DLD1 (cell line): ENCODE results near the gene NELL2.

Source experiments
- in situ Hi-C: cut with HindIII; loops from 2 replicates; pipeline ENCODE4 v1.10.0; 2017; ENCODE audit warnings: low sequenced_read_pairs

NELL2 gene

DNA sequence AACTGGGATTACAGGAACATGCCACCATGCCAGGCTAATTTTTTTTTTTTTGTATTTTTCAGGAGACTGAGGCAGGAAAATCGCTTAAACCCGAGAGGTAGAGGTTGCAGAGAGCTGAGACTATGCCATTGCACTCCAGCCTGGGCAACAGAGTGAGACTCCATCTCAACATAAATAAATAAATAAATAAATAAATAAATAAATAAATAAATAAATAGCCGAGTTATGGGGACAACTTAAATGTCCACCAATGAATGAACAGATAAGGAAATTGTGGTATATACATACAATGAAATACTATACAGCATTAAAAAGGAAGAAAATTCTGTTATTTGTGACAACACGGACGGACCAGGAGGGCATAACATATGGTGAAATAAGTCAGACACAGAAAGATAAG, 325.7 kb downstream of the NELL2 start:
- in situ Hi-C loops: no loop called here

DNA sequence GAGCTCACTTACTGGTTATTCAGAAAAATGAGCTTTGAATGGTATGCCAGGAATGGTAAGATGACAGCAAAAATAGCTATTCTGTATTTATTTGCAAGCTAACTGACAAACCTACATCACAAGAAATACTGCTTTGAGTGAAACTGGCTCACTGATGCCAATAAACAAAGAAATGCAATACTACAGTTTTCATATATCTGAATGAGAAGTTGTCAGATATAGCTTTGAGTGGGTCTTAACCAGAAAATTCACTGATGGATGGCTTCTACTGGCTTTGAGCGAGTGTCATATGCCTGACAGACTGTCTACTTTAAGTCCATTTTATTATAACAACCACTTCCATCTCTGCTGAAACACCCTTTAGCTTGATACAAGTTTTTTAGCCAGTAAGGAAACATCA, 330.1 kb downstream of the NELL2 start:
- in situ Hi-C loops: no loop called here

DNA sequence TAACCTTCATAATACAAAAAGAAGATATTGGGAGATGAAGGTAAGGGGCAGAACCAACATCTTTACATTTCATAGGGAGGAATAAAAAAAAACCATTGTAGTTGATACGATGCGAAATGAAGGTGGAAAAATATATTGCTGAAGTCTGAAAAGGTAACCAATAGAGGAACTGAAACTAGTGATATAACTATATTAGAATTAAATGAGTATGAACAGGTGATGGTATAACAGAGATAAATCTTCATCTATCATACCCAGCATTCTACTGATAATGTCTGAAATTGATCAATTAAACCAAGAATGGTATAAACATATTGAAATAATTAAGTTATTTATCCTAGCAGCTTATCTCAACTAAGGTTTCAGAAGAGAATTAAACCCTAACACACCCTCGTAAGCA, 332.1 kb downstream of the NELL2 start:
- in situ Hi-C loops: no loop called here

DNA sequence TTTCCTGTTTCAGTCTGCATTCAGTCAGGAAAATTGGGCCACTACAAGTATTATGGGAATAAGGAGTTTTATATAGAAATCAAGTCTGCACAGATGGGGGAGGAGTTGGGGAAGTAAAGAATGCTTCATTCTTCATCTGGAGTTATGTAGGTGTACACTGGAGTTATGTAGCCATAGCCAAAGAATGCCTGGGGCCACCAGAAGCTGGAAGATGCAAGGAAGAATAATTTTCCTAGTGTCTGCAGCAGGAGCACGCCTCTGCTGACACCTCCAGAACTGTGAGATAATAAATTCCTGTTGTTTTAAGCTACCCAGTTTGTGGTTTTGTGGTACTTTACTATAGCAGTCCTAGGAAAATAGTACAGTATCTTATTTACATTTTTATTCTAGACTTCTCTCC, 333.4 kb downstream of the NELL2 start:
- in situ Hi-C loops: no loop called here

DNA sequence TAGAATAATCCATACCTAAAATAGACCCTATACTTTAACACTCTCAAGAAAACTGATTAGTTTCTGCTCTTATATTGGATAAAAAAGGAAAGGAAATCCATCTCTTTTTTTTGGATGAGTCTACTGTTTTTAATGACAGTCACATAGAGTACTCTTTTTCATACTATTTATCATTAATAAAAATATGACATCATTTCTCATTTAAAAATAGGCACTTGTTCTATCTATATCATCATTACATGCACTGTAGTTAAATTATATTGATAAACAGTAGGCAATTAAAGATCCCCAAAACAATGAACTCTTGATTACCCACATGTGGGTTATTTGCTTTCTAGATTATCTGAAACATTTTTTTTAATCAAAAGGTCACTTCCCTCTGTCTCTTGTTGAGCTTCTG, 338.8 kb downstream of the NELL2 start:
- in situ Hi-C loops: no loop called here

DNA sequence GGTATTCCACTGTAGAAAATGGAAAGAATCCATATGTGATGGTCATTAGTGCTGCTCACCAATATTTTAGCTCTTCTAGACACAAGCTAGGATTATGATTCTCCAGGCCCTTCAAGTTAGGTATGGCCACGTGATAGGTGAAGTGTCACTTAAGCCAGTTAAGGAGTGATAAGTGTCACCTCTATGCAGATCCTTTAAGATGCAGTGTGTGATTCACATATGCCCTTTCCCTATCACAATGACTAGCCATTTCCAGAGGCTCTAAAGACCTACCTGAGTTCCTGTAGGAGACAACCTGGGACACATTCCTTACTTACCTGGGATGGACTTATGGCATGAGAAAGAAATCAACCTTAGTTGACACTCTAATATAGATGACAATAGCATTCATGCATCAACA, 343.2 kb downstream of the NELL2 start:
- in situ Hi-C loops: no loop called here

DNA sequence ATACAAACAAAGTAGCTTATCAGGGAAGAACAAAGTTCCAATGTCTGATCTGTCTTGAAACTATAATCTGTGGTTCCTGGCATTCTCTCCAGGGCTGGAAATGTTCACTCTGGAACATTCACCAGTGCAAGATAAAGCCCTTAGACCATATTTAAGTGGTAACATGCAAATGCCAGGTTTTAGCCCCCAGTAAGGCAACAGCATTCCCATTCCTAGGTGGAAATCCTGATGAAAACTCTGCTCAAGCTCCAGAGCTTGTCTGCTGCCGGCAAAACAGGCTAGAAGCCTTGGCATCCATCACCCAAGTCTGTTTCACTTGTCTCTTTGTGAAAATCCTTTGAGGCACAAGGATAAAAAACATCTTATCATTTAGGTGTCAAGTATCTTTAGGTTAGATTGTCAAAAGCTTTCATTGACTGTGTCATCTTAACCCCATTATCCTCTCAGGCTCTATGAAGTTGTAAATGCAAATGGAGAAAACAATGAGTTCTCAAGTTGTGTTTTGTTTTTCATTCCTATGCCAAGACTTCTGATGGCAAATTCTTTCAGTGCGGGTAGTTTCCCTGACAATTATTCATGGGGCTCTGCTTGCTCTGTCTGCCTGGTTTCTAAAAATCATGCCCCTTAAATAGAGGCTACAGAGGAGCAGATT, 344.7 kb downstream of the NELL2 start:
- in situ Hi-C loops: no loop called here

DNA sequence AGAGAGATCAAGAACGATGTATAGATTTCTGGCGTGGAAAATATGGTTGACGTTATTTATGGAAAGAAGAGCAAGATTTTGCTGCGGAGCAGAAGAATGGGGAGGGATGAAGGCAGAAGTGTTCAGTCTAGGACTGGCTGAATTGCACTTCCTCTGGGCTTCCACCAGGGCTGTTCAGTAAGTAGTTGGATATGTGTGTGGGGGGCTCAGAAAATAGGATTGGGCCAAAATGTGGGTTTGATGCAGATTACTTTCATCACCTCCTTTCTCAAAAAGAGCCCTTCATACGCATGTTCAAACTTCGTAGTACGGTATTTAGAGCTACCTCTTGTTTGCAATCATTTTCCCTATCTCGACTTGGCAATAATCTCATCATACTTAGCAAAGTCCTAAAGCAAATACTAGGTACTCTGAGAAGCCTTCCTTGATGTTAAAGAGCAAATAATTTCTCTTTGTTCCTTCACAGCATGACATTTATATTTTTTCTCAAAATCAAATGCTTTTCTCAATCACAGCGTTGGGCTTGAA, 349.4 kb downstream of the NELL2 start:
- in situ Hi-C loops: no loop called here

DNA sequence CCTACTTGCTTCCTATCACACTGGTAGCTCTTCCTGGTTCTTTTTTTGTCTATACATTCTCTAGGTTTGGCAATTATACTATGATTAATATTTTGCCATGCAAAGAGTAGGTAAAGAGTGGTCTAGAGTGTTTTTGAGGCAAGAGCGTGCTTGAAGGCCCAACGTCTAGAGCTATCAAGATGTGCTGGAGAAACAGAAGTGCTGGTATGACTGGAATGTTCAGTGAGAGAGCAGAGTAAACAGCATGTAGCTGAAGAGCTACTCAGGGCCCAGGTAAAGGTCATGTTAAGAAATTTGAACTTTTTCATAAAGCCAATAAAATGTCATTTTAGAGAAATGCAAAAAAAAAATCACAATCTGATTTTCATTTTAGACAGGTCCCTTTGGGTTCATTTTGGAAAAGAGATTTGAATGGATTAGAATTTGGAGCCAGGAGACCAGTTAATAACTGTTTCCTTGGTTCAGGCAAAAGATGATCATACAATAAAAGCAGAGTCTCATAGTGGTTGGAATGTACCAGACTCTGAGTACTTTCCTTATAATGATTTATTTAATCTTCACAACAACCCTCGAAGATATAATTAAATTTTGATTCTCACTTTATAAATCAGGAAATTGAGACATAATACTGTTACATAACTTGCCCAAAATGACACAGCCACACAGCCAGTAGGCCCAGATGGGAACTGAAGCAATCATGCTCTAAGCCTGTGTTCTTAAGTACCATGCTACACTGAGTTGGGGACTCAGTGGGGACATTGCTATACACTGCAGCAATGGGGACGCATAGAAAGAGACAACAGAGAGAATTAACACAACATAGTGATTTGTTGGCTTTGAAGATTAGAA, 350.1 kb downstream of the NELL2 start:
- in situ Hi-C loops: no loop called here

DNA sequence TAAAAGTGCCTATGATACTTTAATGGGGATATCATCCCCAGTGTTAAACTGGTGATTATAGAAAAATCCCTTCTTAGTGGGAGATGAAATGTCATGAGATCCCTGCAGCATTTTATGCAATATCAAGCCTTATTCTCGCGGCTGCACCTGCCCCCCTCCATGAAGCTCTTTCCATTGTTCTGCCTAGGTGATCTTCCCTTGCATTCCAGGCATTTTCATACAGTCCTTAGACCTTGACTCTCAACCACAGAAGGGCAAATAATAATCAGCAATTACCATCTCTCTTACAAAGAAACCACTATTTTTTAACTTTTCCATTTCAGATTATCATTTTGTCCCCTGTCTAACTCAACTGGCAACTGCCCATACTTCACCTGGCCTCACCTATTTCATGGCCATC, 352.3 kb downstream of the NELL2 start:
- in situ Hi-C loops: no loop called here

DNA sequence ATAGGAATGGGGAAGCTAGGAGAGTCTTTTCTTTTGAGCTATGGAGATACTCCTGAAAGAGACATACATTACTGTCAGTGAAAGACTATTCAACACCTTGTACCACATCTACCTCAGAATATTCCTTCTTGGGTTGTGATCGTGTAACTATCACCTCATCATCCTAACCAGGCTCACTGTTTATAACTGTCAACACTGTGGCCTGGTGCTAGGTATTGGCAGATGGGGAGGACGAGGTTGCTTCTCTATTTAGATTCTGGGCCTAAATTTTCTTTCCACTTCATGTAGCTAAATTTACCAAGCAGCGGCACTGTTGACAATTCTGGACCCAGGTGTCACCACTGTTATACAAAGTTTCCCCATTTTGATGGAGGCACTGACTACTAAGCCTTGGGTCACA, 354.4 kb downstream of the NELL2 start:
- in situ Hi-C loops: no loop called here

DNA sequence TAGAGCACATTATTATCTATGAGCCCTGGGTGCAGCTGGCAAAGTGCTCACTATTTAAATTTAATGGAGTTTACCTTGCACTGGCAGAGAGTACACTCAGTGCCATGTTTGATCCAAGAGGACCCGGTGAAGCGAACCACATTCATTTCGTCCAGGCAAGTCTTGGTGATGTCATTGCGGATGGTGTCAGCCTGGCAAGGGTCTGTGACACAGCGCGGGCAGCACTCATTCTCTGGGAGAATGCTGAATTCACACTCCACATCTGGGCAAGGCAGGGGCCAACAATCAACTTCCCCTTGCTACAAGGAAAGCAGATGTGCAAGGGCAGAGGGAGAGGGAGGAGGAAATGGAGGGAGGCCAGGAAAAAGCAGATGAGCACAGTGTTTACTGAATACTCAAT, 356.2 kb downstream of the NELL2 start:
- in situ Hi-C loops: no loop called here

DNA sequence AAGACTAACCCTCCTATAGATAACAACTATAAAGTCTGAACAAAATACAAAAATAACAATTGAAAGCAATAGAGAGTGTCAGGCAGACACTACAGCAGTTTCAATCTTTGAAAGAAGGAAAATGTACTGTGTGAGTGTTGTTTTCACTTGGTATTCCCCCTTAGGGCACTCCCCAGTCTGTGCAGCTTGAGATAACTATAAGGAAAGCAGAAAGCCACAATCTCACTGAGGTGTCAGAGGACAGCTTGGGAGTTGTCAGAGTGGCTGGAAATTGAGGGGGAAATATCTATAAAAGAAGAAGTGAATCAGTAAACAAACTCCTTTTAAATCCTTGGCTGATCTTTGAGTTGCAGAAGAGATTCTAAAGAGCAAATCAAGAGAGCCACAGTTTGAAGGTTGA, 364.8 kb downstream of the NELL2 start:
- in situ Hi-C loops: no loop called here

DNA sequence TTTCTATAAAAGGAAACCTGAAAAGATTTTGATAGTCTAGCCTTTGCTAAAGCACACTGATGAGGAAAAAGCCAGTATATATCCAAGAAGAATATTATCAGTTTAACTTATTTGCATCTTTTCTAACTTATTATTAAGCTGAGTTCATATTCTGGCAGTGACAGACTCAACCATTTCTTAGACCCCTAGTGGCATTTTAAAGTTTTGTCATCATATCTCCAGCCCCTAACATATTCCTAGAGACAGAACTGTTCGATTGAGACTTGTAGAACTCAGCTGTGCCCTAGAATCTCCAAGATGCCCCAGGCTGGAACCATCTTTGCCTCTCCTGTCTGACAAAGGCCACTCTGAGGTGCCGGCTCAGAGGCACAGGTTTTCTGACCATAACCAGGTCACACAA, 365.6 kb downstream of the NELL2 start:
- in situ Hi-C loops: no loop called here

DNA sequence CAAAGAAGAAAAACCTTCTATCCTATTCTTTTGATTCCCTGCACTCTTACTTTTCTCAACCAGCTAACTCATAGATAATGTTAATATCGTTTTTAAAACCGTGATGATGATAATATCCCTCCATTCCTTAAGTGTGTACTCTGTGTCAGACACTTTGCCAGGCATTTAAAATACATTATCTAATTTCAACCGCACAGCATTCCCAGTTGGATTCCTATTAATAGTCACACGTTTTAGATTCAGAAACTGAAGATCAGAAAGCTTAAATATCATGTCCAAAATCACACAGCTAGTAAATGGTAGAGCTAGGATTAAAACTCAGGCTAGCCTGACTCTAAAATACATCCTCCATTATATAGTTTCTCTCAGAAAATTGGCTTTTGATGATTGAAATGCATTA, 366.0 kb downstream of the NELL2 start:
- in situ Hi-C loops: no loop called here

DNA sequence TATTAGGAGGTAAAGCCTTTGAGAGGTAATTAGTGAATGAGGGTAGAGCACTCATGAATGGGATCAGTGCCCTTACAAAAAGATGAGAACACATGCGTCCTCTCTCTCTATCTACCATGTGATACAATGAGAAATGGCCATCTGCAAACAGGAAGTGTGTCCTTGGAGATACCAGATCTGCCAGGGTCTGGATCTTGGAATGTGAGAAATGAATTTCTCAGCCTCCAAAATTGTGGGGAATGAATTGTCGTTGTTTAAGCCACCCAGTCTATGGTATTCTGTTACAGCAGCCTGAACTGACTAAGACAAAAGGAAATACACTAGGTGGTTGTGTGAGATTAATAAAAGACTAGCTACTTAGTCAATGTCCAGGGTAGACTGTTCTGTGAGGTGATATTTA, 366.6 kb downstream of the NELL2 start:
- in situ Hi-C loops: no loop called here

DNA sequence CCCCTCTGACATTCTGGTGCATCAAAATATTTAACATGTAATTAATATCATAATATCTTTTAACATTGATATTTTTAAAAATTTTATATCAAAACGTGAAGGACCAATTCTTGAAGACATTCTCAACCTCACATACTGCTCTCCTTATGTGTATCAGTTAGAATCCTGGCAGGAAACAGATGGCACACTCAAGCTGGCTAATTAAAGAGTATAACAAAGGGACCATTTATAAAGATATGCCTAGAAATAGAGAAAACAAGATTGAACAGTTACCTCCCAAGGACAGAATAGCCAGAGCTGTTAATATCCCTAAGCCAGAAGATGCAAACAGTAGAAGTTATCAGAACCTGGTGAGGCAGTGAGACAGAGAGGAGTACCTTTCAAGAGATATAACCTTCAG, 368.7 kb downstream of the NELL2 start:
- in situ Hi-C loops: no loop called here

DNA sequence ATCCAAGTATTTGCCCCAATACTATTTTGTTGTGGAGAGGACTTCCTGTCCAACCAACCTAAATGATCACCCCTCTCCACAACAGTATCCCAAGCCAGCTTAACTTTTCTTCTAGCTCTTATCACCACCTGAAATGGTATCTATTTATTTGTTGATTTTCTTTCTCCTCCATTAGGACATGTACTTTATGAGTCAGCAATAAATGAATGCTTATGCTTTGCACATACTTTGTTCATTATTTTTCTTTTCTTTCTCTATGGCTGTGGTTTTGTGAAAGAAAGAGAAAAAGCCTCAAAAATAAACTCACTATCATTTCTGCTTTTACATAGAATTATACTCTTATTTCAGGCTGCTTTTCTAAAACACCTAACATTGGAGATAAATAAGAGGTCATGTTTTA, 371.3 kb downstream of the NELL2 start:
- in situ Hi-C loops: no loop called here

DNA sequence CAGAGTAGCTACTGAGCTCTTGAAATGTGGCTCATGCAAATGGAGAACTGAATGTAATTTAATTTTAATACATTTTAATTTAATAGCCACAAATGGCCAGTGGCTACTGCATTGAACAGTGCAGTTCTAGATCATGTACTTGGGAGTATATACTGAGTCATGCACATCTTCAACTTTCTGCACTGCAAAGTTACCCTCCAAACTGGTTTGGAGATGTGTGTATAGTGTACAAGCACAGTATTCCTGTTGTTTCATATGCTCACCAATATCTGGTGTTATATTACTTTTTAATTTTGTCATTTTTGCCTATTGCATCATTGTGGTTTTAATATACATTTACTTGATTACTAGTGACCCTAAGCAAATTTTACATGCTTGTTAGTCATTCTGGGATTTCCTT, 372.8 kb downstream of the NELL2 start:
- in situ Hi-C loops: no loop called here

DNA sequence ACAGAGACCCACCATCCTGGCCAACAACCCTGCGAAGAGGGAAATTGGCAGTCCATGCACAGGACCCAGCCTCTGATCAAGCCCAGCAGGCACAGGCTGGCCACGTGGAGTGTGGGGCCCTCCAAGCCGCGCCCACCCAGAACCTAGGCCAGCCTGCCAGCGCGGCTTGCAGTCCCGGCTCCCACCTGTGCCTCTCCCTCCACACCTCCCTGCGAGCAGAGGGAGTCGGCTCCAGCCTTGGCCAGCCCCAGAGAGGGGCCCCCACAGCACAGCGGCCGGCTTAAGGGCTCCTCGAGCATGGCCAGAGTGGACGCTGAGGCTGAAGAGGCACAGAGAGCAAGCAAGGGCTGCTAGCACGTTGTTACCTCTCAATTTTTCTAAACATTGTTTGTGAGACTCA, 373.4 kb downstream of the NELL2 start:
- in situ Hi-C loops: no loop called here

DNA sequence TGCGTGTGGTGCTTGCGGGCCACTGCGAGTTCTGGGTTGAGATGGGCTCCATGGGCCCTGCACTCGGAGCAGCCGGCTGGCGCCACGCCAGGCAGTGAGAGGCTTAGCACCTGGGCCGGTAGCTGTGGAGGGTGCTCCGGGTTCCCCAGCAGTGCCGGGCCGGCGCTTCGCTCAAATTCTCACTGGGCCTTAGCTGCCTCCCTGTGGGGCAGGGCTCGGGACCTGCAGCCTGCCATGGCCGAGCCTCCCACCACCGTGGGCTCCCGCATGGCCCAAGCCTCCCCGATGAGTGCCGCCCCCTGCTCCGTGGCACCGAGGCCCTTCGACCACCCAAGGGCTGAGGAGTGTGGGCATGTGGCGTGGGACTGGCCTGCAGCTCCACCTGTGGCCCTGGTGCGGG, 375.7 kb downstream of the NELL2 start:
- in situ Hi-C loops: no loop called here

DNA sequence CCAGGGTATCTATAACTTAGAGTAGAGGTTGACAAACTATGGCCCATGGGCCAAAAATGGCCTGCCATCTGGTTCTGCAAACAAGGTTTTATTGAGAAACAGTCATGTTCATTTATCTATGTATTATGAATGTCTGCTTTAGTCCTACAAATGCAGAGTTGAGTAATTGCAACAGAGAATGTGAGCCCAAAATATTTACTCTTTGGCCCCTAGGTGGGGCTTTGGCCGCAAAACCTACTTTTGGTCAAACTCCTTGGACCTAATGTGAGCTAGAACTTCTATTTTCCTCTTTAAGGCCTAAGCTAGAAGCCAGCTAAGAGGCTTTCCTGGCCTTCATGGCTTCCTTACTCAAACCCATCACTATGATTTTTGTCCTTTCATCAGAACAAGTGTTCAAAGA, 379.1 kb downstream of the NELL2 start:
- in situ Hi-C loops: no loop called here
